HepG2 (cell line): ENCODE data around the gene SH2D3A. TPM values are rescaled to one million over a fixed set of nuclear protein-coding genes. Genes with fewer than 3 reads are reported as not detected.

Source experiments
- AGO1 ChIP-seq: fragments of 200-400 bp; formaldehyde crosslinking; IDR thresholded peaks from 2 replicates; pipeline ENCODE4 v1.6.1; 2017; ENCODE audit warnings: mild to moderate bottlenecking, low read depth, low read length, moderate library complexity; ENCODE audit not compliant: poor library complexity, severe bottlenecking
- ELF3 ChIP-seq: IDR thresholded peaks from 2 replicates; pipeline ENCODE4 v1.6.1; 2016; ENCODE audit warnings: missing genetic modification reagents, missing compliant biosample characterization
- FOXK2 ChIP-seq: fragments of 450-650 bp; IDR thresholded peaks from 2 replicates; pipeline ENCODE4 v1.6.1; 2016
- HINFP ChIP-seq: sonication (generic); formaldehyde crosslinking; IDR thresholded peaks from 2 replicates; pipeline ENCODE4 v1.4.0; 2020; ENCODE audit warnings: low read depth, mild to moderate bottlenecking, missing genetic modification reagents
- HNRNPK ChIP-seq: fragments of 200-400 bp; formaldehyde crosslinking; IDR thresholded peaks from 2 replicates; pipeline ENCODE4 v1.6.1; 2018; ENCODE audit warnings: low read length, low read depth, moderate library complexity, mild to moderate bottlenecking; ENCODE audit not compliant: poor library complexity, severe bottlenecking
- HNRNPL ChIP-seq: fragments of 200-400 bp; formaldehyde crosslinking; IDR thresholded peaks from 2 replicates; pipeline ENCODE4 v1.6.1; 2017; ENCODE audit warnings: mild to moderate bottlenecking, low read depth, low read length
- JDP2 ChIP-seq: sonication (generic); formaldehyde crosslinking; IDR thresholded peaks from 2 replicates; pipeline ENCODE4 v1.8.1; 2022; ENCODE audit warnings: missing genetic modification reagents, borderline replicate concordance
- JUN ChIP-seq: sonication (generic); formaldehyde crosslinking; IDR thresholded peaks from 2 replicates; pipeline ENCODE4 v1.4.0; 2020; ENCODE audit warnings: mild to moderate bottlenecking, missing genetic modification reagents
- KLF9 ChIP-seq: IDR thresholded peaks from 2 replicates; pipeline ENCODE4 v1.6.1; 2016; ENCODE audit warnings: low read depth
- MLLT10 ChIP-seq: sonication (generic); formaldehyde crosslinking; IDR thresholded peaks from 2 replicates; pipeline ENCODE4 v1.4.0; 2020; ENCODE audit warnings: missing genetic modification reagents
- NKX3-1 ChIP-seq: sonication (generic); formaldehyde crosslinking; IDR thresholded peaks from 2 replicates; pipeline ENCODE4 v1.5.0; 2020; ENCODE audit warnings: missing genetic modification reagents
- PHF20 ChIP-seq: sonication (generic); formaldehyde crosslinking; IDR thresholded peaks from 2 replicates; pipeline ENCODE4 v1.5.0; 2020; ENCODE audit warnings: mild to moderate bottlenecking, missing genetic modification reagents
- RNF2 ChIP-seq: fragments of 450-650 bp; conservative IDR thresholded peaks from 2 replicates; pipeline ENCODE4 v1.6.1; 2016; ENCODE audit warnings: low read depth
- SMARCE1 ChIP-seq: fragments of 450-650 bp; IDR thresholded peaks from 2 replicates; pipeline ENCODE4 v1.6.1; 2017; ENCODE audit warnings: borderline replicate concordance
- TSC22D2 ChIP-seq: sonication (generic); formaldehyde crosslinking; IDR thresholded peaks from 2 replicates; pipeline ENCODE4 v1.5.1; 2020; ENCODE audit warnings: missing genetic modification reagents, mild to moderate bottlenecking, borderline replicate concordance
- ZBTB26 ChIP-seq: IDR thresholded peaks from 2 replicates; pipeline ENCODE4 v1.6.1; 2016; ENCODE audit warnings: missing compliant biosample characterization, missing genetic modification reagents, borderline replicate concordance
- ZBTB3 ChIP-seq: sonication (generic); formaldehyde crosslinking; IDR thresholded peaks from 2 replicates; pipeline ENCODE4 v1.4.0; 2020; ENCODE audit warnings: low read depth, mild to moderate bottlenecking, moderate library complexity, missing genetic modification reagents, borderline replicate concordance
- ZBTB38 ChIP-seq: sonication (generic); formaldehyde crosslinking; IDR thresholded peaks from 2 replicates; pipeline ENCODE4 v1.5.1; 2020; ENCODE audit warnings: mild to moderate bottlenecking, missing genetic modification reagents
- ZBTB43 ChIP-seq: sonication (generic); formaldehyde crosslinking; conservative IDR thresholded peaks from 2 replicates; pipeline ENCODE4 v1.4.0; 2020; ENCODE audit warnings: missing genetic modification reagents
- ZBTB7B ChIP-seq: sonication (generic); formaldehyde crosslinking; IDR thresholded peaks from 2 replicates; pipeline ENCODE4 v1.4.0; 2020; ENCODE audit warnings: missing genetic modification reagents
- ZNF414 ChIP-seq: sonication (generic); formaldehyde crosslinking; IDR thresholded peaks from 2 replicates; pipeline ENCODE4 v1.5.0; 2020; ENCODE audit warnings: missing genetic modification reagents
- ZNF576 ChIP-seq: sonication (generic); formaldehyde crosslinking; IDR thresholded peaks from 2 replicates; pipeline ENCODE4 v1.4.0; 2020; ENCODE audit warnings: mild to moderate bottlenecking, missing genetic modification reagents
- ZNF639 ChIP-seq: conservative IDR thresholded peaks from 2 replicates; pipeline ENCODE4 v1.6.1; 2018; ENCODE audit warnings: missing genetic modification reagents
- ZNF737 ChIP-seq: sonication (generic); formaldehyde crosslinking; IDR thresholded peaks from 2 replicates; pipeline ENCODE4 v1.5.0; 2020; ENCODE audit warnings: missing genetic modification reagents, mild to moderate bottlenecking, borderline replicate concordance
- ZNF776 ChIP-seq: sonication (generic); formaldehyde crosslinking; IDR thresholded peaks from 2 replicates; pipeline ENCODE4 v1.4.0; 2020; ENCODE audit warnings: mild to moderate bottlenecking, missing genetic modification reagents
- ZNF878 ChIP-seq: sonication (generic); formaldehyde crosslinking; IDR thresholded peaks from 2 replicates; pipeline ENCODE4 v1.8.1; 2023; ENCODE audit warnings: mild to moderate bottlenecking, missing genetic modification reagents, moderate library complexity
- ZNF891 ChIP-seq: sonication (generic); formaldehyde crosslinking; IDR thresholded peaks from 2 replicates; pipeline ENCODE4 v1.5.0; 2020; ENCODE audit warnings: mild to moderate bottlenecking, missing genetic modification reagents
- polyA plus RNA-seq, 8 experiments: library from polyadenylated mRNA; depleted of rRNA in 3 of 8; stranded (reverse) in 7 of 8; unstranded in 1 of 8; fragments of >200 nt; fragmentation: Illumina TruSeq in 4 of 8; extraction: Trizol in 4 of 8; gene quantifications; 2 replicates each; pipeline versions ENCODE4 v1.2.1 to v1.2.3, GENCODE V29; 2011 to 2016; ENCODE audit warnings: low read depth in 4 of 8, missing spikeins in 1 of 8, mixed read lengths in 1 of 8; ENCODE audit not compliant: insufficient read depth in 1 of 8
- total RNA-seq, 5 experiments: library from RNA; depleted of rRNA; stranded (reverse); fragments of >200 nt; fragmentation: Illumina TruSeq; extraction: Trizol; gene quantifications; 2 replicates each; pipeline ENCODE4 v1.2.3, GENCODE V29; 2016; ENCODE audit warnings: low read depth in 1 of 5

Gene SH2D3A
- total and polyA plus RNA-seq, 2 of the 13 experiments (the other 11 are each of a cell fraction or from before 2014, with no cell fraction given): 1.0 to 2.2 TPM

- TF ChIP-seq RNF2: no peak
- 0 out of 2 replicates have a peak, but pooled peaks have one; percentile 45 for TF ChIP-seq ZNF776
- TF ChIP-seq KLF9: no peak
- no peak for TF ChIP-seq ZBTB7B
- no peak for TF ChIP-seq HINFP (CRISPR knock-in tag)
- no peak; the same call in 1 of the 2 replicates for TF ChIP-seq HNRNPL
- 0 out of 2 replicates have a peak, but pooled peaks have one; percentile 1 for TF ChIP-seq ZBTB26 (CRISPR knock-in tag)
- TF ChIP-seq ZNF737 (CRISPR knock-in tag): no peak; the same call in 1 of the 2 replicates
- no peak for TF ChIP-seq TSC22D2 (CRISPR knock-in tag)
- no peak for TF ChIP-seq FOXK2
- TF ChIP-seq ZNF891 (CRISPR knock-in tag): no peak
- no peak for TF ChIP-seq ZNF639 (CRISPR knock-in tag)
- no peak for TF ChIP-seq MLLT10 (CRISPR knock-in tag)
- no peak for TF ChIP-seq AGO1
- TF ChIP-seq JDP2: no peak
- no peak for TF ChIP-seq JUN
- TF ChIP-seq NKX3-1 (CRISPR knock-in tag): 0 out of 2 replicates have a peak, but pooled peaks have one; percentile 61
- no peak for TF ChIP-seq SMARCE1
- TF ChIP-seq PHF20 (CRISPR knock-in tag): no peak
- no peak for TF ChIP-seq ZNF576
- TF ChIP-seq ZBTB43 (CRISPR knock-in tag): no peak
- no peak for TF ChIP-seq HNRNPK
- TF ChIP-seq ZBTB38: no peak
- 0 out of 2 replicates have a peak, but pooled peaks have one; percentile 23 for TF ChIP-seq ZNF878 (CRISPR knock-in tag)
- TF ChIP-seq ZNF414 (CRISPR knock-in tag): peak; percentile 72
- no peak for TF ChIP-seq ELF3 (CRISPR knock-in tag)
- TF ChIP-seq ZBTB3 (CRISPR knock-in tag): no peak
Observed at GRCh38 chr19:6719540-6719861, 47.7 kb downstream of the SH2D3A start (continued).
